ENCODE data around the gene RASL10A. TPM values are rescaled to one million over a fixed set of nuclear protein-coding genes. Genes with fewer than 3 reads are reported as not detected.

Gene RASL10A
- polyA plus RNA-seq, 3 donors, result 0.35 to 2.1 (median 0.50) TPM

GRCh38 chr22:29338398-29338797, 22.9 kb upstream of the RASL10A start:
- H3K9me3 Mint-ChIP-seq, result no peaks in the 10 kb centered on the region

GRCh38 chr22:29337631-29338284, 22.3 kb upstream of the RASL10A start:
- Mint-ChIP-seq H3K4me3 (no peak overlapping the region), H3K4me1 (no peaks in the 10 kb centered on the region), H3K27ac (peak overlapping the region in 4 of 7 donors; percentile 9 to 37 (median 24)), H3K36me3 (peaks cover 87 to 97% of the 10 kb centered on the region in 2 donors), H3K9me3 (no peaks in the 10 kb centered on the region), H3K27me3 (ENCODE audit: low read depth in 3 of 3) (peaks cover 0 to 1% (median 0%) of the 10 kb centered on the region in 3 donors)
- Histone ChIP-seq H3K27me3 (ENCODE audit: control insufficient read depth in 2 of 2, insufficient read depth in 2 of 2, low read length in 2 of 2) (no peaks in the 10 kb centered on the region), H2AFZ (ENCODE audit: insufficient read depth, low read depth, low read length, poor library complexity, severe bottlenecking) (no peak overlapping the region), H3K4me2 (replicated peaks; ENCODE audit: extremely low read depth, low read length, poor library complexity, severe bottlenecking) (no peak overlapping the region), H4K20me1 (ENCODE audit: insufficient read depth, low read length) (peaks cover 47% of the 10 kb centered on the region), H3K9ac (ENCODE audit: insufficient read depth, low read length, poor library complexity, severe bottlenecking) (no peak overlapping the region), H3K79me2 (ENCODE audit: insufficient read depth, low read length) (no peaks in the 10 kb centered on the region), H3K27ac (ENCODE audit: low read depth in 1 of 2, low read length in 2 of 2) (peak overlapping the region in 1 of 2 donors; percentile 41), H3K4me3 (replicated peaks in 1 of 3; ENCODE audit: low read depth in 2 of 3, low read length in 3 of 3) (no peak overlapping the region), H3K9me3 (replicated peaks in 1 of 2; ENCODE audit: control insufficient read depth in 1 of 2, insufficient read depth in 1 of 2, low read length in 2 of 2) (no peaks in the 10 kb centered on the region), H3K36me3 (replicated peaks in 1 of 2; ENCODE audit: control insufficient read depth in 1 of 2, insufficient read depth in 2 of 2, low read length in 2 of 2) (peaks cover 98 to 100% of the 10 kb centered on the region in 2 donors), H3K4me1 (ENCODE audit: control insufficient read depth in 1 of 2, insufficient read depth in 2 of 2, low read length in 2 of 2) (no peaks in the 10 kb centered on the region)
- no peak for TF ChIP-seq CTCF (IDR thresholded peaks at IDR 0.05)
- intact Hi-C loops (cut with micrococcal nuclease), result no loop called here
- DNase-seq, result no peak
- 95% methylated on average over 10 of the region's 12 CpGs for WGBS (ENCODE audit: insufficient coverage)

More at GRCh38 chr22:29338398-29338797, 22.9 kb upstream of the RASL10A start:
- no peak overlapping the region for H3K9ac ChIP-seq (ENCODE audit: insufficient read depth, low read length, poor library complexity, severe bottlenecking)
- WGBS (ENCODE audit: insufficient coverage), result 94% methylated on average over 3 of the region's 6 CpGs
- H3K9me3 ChIP-seq (replicated peaks in 1 of 2; ENCODE audit: control insufficient read depth in 1 of 2, insufficient read depth in 1 of 2, low read length in 2 of 2), result no peaks in the 10 kb centered on the region
- peaks cover 0 to 3% (median 0%) of the 10 kb centered on the region in 3 donors for H3K27me3 Mint-ChIP-seq (ENCODE audit: low read depth in 3 of 3)
- peaks cover 90 to 100% of the 10 kb centered on the region in 2 donors for H3K36me3 Mint-ChIP-seq
- no peak overlapping the region for H3K4me2 ChIP-seq (replicated peaks; ENCODE audit: extremely low read depth, low read length, poor library complexity, severe bottlenecking)
- no peak overlapping the region for H3K4me3 Mint-ChIP-seq
- H3K4me1 Mint-ChIP-seq, result no peaks in the 10 kb centered on the region
- H3K4me1 ChIP-seq (ENCODE audit: control insufficient read depth in 1 of 2, insufficient read depth in 2 of 2, low read length in 2 of 2), result no peaks in the 10 kb centered on the region
- H4K20me1 ChIP-seq (ENCODE audit: insufficient read depth, low read length), result peaks cover 48% of the 10 kb centered on the region
- H3K27ac ChIP-seq (ENCODE audit: low read depth in 1 of 2, low read length in 2 of 2), result no peak overlapping the region
- DNase-seq, result no peak
- H2AFZ ChIP-seq (ENCODE audit: insufficient read depth, low read depth, low read length, poor library complexity, severe bottlenecking), result no peak overlapping the region
- H3K79me2 ChIP-seq (ENCODE audit: insufficient read depth, low read length), result no peaks in the 10 kb centered on the region
- no peak for TF ChIP-seq CTCF (IDR thresholded peaks at IDR 0.05)
- H3K27ac Mint-ChIP-seq, result peak overlapping the region in 3 of 7 donors; percentile 7 to 42 (median 21)
- no peaks in the 10 kb centered on the region for H3K27me3 ChIP-seq (ENCODE audit: control insufficient read depth in 2 of 2, insufficient read depth in 2 of 2, low read length in 2 of 2)
- intact Hi-C loops (cut with micrococcal nuclease), result no loop called here
- peaks cover 98 to 100% of the 10 kb centered on the region in 2 donors for H3K36me3 ChIP-seq (replicated peaks in 1 of 2; ENCODE audit: control insufficient read depth in 1 of 2, insufficient read depth in 2 of 2, low read length in 2 of 2)
- H3K4me3 ChIP-seq (replicated peaks in 1 of 3; ENCODE audit: low read depth in 2 of 3, low read length in 3 of 3), result no peak overlapping the region
